ENCODE results near the gene CRACDL. TPM values are rescaled to one million over a fixed set of nuclear protein-coding genes. Genes with fewer than 3 reads are reported as not detected.
A peak's percentile ranks its signal among the peaks of the same experiment; 100 is the strongest.

Gene CRACDL
- total and polyA plus RNA-seq, 12 donors, result 1.2 to 7.9 (median 3.2) TPM

GRCh38 chr2:98914713-98915580, 21.1 kb downstream of the CRACDL start:
- H3K36me3 ChIP-seq, result no peaks in the 10 kb centered on the region
- H3K27me3 ChIP-seq, result peaks cover 0 to 23% (median 5%) of the 10 kb centered on the region in 7 donors
- no peak overlapping the region for H3K27ac ChIP-seq
- intact Hi-C loops (cut with DNase I), result no loop called here
- 67 to 72% methylated on average over 10 of the region's 10 CpGs for WGBS, 2 donors
- H3K4me1 ChIP-seq, result peaks cover 0 to 23% (median 7%) of the 10 kb centered on the region in 9 donors
- peaks cover 0 to 4% (median 0%) of the 10 kb centered on the region in 11 donors for H3K9me3 ChIP-seq
- no peak for DNase-seq
- no peak overlapping the region for H3K4me3 ChIP-seq
- ATAC-seq, result peak in 1 of 8 donors; percentile 22
- no peak for TF ChIP-seq CTCF (IDR thresholded peaks at IDR 0.05)

GRCh38 chr2:98913916-98914712, 21.9 kb downstream of the CRACDL start:
- intact Hi-C loops (cut with DNase I), result no loop called here
- 78 to 80% methylated on average over 12 of the region's 12 CpGs for WGBS, 2 donors
- H3K9me3 ChIP-seq, result peaks cover 0 to 3% (median 0%) of the 10 kb centered on the region in 11 donors
- H3K4me3 ChIP-seq, result no peak overlapping the region
- H3K36me3 ChIP-seq, result no peaks in the 10 kb centered on the region
- peaks cover 0 to 23% (median 5%) of the 10 kb centered on the region in 7 donors for H3K27me3 ChIP-seq
- peaks cover 4 to 31% (median 12%) of the 10 kb centered on the region in 9 donors for H3K4me1 ChIP-seq
- TF ChIP-seq CTCF (IDR thresholded peaks at IDR 0.05), result no peak
- no peak overlapping the region for H3K27ac ChIP-seq
- DNase-seq, result no peak
- peak in 1 of 8 donors; percentile 5 for ATAC-seq

- H3K36me3 ChIP-seq, result no peaks in the 10 kb centered on the region
- H3K4me1 ChIP-seq, result peaks cover 4 to 39% (median 19%) of the 10 kb centered on the region in 9 donors
- no peaks in the 10 kb centered on the region for H3K9me3 ChIP-seq
- peak in 1 of 8 donors; percentile 33 for ATAC-seq
- H3K4me3 ChIP-seq, result no peak overlapping the region
- H3K27me3 ChIP-seq, result peaks cover 0 to 23% (median 5%) of the 10 kb centered on the region in 7 donors
- DNase-seq, result no peak
- intact Hi-C loops (cut with DNase I), result no loop called here
- WGBS, 2 donors, result 70 to 72% methylated on average over 11 of the region's 11 CpGs
- no peak overlapping the region for H3K27ac ChIP-seq
- TF ChIP-seq CTCF (IDR thresholded peaks at IDR 0.05), result no peak
These were observed 22.8 kb downstream of the CRACDL start for GRCh38 chr2:98912957-98913915.

Data from heart right ventricle (tissue), 16 donors.